ENCODE measurements around the gene ARL4A. TPM values are rescaled to one million over a fixed set of nuclear protein-coding genes. Genes with fewer than 3 reads are reported as not detected.

Gene ARL4A
- total and polyA plus RNA-seq, 2 of the 13 experiments (the other 11 are each of a cell fraction or from before 2014, with no cell fraction given) = 10.8 to 25.6 TPM

DNA sequence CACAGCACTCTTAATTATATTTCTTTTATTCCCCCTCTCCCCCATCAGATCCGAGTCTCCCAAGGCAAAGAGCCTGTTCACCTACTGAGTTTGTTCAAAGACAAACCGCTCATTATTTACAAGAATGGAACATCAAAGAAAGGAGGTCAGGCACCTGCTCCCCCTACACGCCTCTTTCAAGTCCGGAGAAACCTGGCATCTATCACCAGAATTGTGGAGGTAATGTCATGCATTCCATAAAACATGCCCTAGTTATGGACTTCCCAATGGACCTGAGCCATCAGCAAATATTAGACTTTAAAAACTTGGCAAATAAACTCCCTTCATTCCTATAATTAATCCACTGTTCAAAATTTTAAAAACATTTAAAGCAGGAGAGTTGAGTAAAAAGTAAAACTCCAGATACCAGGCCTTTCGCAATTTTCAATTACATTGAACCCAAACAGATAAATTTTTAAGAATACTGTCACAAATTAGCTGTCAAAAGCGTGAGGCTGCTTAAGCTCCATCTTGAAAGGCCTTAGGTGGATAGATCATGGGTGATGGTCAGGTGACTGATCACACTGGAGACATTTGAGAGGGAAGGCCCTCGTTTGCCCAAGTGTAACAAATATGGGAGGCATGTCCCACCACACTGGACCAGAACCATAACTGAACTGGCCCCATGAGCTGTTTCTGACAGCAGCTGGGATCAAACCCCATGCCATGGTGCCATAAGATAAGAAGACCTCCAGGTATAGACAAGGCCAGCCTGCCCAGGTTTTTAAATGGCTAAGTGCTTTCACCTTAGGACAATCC is 46.9 kb upstream of the ARL4A start (continued):
- TF ChIP-seq, protein P1, sequence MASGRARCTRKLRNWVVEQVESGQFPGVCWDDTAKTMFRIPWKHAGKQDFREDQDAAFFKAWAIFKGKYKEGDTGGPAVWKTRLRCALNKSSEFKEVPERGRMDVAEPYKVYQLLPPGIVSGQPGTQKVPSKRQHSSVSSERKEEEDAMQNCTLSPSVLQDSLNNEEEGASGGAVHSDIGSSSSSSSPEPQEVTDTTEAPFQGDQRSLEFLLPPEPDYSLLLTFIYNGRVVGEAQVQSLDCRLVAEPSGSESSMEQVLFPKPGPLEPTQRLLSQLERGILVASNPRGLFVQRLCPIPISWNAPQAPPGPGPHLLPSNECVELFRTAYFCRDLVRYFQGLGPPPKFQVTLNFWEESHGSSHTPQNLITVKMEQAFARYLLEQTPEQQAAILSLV (CRISPR knock-in tag; IDR thresholded peaks at IDR 0.05; ENCODE audit: borderline replicate concordance) = no peak
- peak; percentile 28; the same call in 1 of the 2 replicates for TF ChIP-seq ZBTB7B (CRISPR knock-in tag; IDR thresholded peaks at IDR 0.05)
- TF ChIP-seq ZNF605 (CRISPR knock-in tag; IDR thresholded peaks at IDR 0.05) = no peak
- peak in 1 of 2 experiments; percentile 37; a peak in 1 of 4 replicates for TF ChIP-seq KLF16 (CRISPR knock-in tag; IDR thresholded peaks at IDR 0.05)
- peak; percentile 85 for TF ChIP-seq RARA (CRISPR knock-in tag; IDR thresholded peaks at IDR 0.05)
- TF ChIP-seq RFX3 (CRISPR knock-in tag; IDR thresholded peaks at IDR 0.05) = no peak
- peak; percentile 23 for TF ChIP-seq MAX (IDR thresholded peaks at IDR 0.05)
- TF ChIP-seq DMAP1 (CRISPR knock-in tag; IDR thresholded peaks at IDR 0.05) = peak; percentile 31; the same call in 1 of the 2 replicates
- TF ChIP-seq, protein P2, sequence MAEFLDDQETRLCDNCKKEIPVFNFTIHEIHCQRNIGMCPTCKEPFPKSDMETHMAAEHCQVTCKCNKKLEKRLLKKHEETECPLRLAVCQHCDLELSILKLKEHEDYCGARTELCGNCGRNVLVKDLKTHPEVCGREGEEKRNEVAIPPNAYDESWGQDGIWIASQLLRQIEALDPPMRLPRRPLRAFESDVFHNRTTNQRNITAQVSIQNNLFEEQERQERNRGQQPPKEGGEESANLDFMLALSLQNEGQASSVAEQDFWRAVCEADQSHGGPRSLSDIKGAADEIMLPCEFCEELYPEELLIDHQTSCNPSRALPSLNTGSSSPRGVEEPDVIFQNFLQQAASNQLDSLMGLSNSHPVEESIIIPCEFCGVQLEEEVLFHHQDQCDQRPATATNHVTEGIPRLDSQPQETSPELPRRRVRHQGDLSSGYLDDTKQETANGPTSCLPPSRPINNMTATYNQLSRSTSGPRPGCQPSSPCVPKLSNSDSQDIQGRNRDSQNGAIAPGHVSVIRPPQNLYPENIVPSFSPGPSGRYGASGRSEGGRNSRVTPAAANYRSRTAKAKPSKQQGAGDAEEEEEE (CRISPR knock-in tag; IDR thresholded peaks at IDR 0.05; ENCODE audit: borderline replicate concordance) = no peak
- no peak for TF ChIP-seq CEBPB (IDR thresholded peaks at IDR 0.05; ENCODE audit: borderline replicate concordance, low read depth, low read length)
- TF ChIP-seq, protein P3, sequence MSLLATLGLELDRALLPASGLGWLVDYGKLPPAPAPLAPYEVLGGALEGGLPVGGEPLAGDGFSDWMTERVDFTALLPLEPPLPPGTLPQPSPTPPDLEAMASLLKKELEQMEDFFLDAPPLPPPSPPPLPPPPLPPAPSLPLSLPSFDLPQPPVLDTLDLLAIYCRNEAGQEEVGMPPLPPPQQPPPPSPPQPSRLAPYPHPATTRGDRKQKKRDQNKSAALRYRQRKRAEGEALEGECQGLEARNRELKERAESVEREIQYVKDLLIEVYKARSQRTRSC (CRISPR knock-in tag; IDR thresholded peaks at IDR 0.05; ENCODE audit: low read depth) = no peak
- no peak for TF ChIP-seq ZNF567 (CRISPR knock-in tag; IDR thresholded peaks at IDR 0.05; ENCODE audit: borderline replicate concordance)
- TF ChIP-seq ZNF558 (CRISPR knock-in tag; IDR thresholded peaks at IDR 0.05; ENCODE audit: borderline replicate concordance) = no peak
- TF ChIP-seq, protein P4, sequence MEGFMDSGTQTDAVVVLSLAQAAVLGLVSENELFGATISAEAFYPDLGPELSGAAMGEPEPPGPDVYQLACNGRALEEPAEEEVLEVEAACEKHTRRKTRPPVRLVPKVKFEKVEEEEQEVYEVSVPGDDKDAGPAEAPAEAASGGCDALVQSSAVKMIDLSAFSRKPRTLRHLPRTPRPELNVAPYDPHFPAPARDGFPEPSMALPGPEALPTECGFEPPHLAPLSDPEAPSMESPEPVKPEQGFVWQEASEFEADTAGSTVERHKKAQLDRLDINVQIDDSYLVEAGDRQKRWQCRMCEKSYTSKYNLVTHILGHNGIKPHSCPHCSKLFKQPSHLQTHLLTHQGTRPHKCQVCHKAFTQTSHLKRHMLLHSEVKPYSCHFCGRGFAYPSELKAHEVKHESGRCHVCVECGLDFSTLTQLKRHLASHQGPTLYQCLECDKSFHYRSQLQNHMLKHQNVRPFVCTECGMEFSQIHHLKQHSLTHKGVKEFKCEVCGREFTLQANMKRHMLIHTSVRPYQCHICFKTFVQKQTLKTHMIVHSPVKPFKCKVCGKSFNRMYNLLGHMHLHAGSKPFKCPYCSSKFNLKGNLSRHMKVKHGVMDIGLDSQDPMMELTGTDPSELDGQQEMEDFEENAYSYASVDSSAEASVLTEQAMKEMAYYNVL (CRISPR knock-in tag; IDR thresholded peaks at IDR 0.05; ENCODE audit: borderline replicate concordance) = 0 out of 2 replicates have a peak, but pooled peaks have one; percentile 32
- TF ChIP-seq HDAC1 (CRISPR knock-in tag; IDR thresholded peaks at IDR 0.05) = peak; percentile 52; the same call in 1 of the 2 replicates
- TF ChIP-seq AGO1 (IDR thresholded peaks at IDR 0.05; ENCODE audit: low read depth, low read length, poor library complexity, severe bottlenecking) = no peak
- no peak for TF ChIP-seq ZNF790 (CRISPR knock-in tag; IDR thresholded peaks at IDR 0.05; ENCODE audit: borderline replicate concordance)
- no peak for TF ChIP-seq ZNF343 (CRISPR knock-in tag; IDR thresholded peaks at IDR 0.05)
- TF ChIP-seq GATAD2A (CRISPR knock-in tag; IDR thresholded peaks at IDR 0.05) = peak; percentile 78
- TF ChIP-seq ZSCAN29 (CRISPR knock-in tag; conservative IDR thresholded peaks at IDR 0.05) = 0 out of 2 replicates have a peak, but pooled peaks have one; percentile 43
- no peak for TF ChIP-seq FLYWCH1 (CRISPR knock-in tag; IDR thresholded peaks at IDR 0.05)

Data from HepG2 (cell line).